Upper lobe of left lung (tissue), 6 donors: ENCODE measurements around the gene EXOC2. TPM values are rescaled to one million over a fixed set of nuclear protein-coding genes. Genes with fewer than 3 reads are reported as not detected.

Experiments used
- ATAC-seq, 2 donors: fragments of 200-7000 bp; cut with Tn5 transposase; one replicate each; pipeline ENCODE4 v1.9.1; 2022; ENCODE audit warnings: mild to moderate bottlenecking in 2 of 2, moderate library complexity in 2 of 2; ENCODE audit not compliant: low FRiP score in 2 of 2
- DNase-seq, 2 donors: peaks; one replicate each; pipeline ENCODE4 v3.0.0-alpha.2; 2019 to 2020
- H3K27ac ChIP-seq, 4 donors: fragments of 200-600 bp; sonication (generic); one replicate each; pipeline ENCODE4 v1.5.1; 2016 to 2019
- H3K27me3 ChIP-seq, 4 donors: fragments of 200-600 bp; sonication (generic); one replicate each; pipeline ENCODE4 v1.5.1; 2017 to 2019
- H3K36me3 ChIP-seq, 4 donors: fragments of 200-600 bp; sonication (generic); one replicate each; pipeline ENCODE4 v1.5.1; 2016 to 2019
- H3K4me1 ChIP-seq, 4 donors: fragments of 200-600 bp; sonication (generic); one replicate each; pipeline ENCODE4 v1.5.1; 2018 to 2019
- H3K4me3 ChIP-seq, 4 donors: fragments of 200-600 bp; sonication (generic); one replicate each; pipeline ENCODE4 v1.5.1; 2017 to 2019; ENCODE audit warnings: mild to moderate bottlenecking in 2 of 4, moderate library complexity in 1 of 4
- H3K9me3 ChIP-seq, 4 donors: fragments of 200-600 bp; sonication (generic); one replicate each; pipeline ENCODE4 v1.5.1; 2018 to 2019
- CTCF ChIP-seq, 6 experiments: fragments of 450-650 bp in 4 of 6; fragments of 200-600 bp in 2 of 6; sonication (generic) in 2 of 6; IDR thresholded peaks; one replicate each; pipeline ENCODE4 v1.5.1; 2016 to 2019; ENCODE audit warnings: antibody characterized with exemption in 6 of 6
- EP300 ChIP-seq, 4 donors: sonication (generic); formaldehyde crosslinking; IDR thresholded peaks; one replicate each; pipeline ENCODE4 v1.5.1; 2017; ENCODE audit warnings: antibody characterized with exemption in 4 of 4, control low read depth in 2 of 4
- POLR2A ChIP-seq, 4 donors: fragments of 450-650 bp; IDR thresholded peaks; one replicate each; pipeline ENCODE4 v1.5.1; 2016 to 2017; ENCODE audit warnings: antibody characterized with exemption in 4 of 4, mild to moderate bottlenecking in 2 of 4
- POLR2AphosphoS5 ChIP-seq, 2 donors: sonication (generic); formaldehyde crosslinking; IDR thresholded peaks; one replicate each; pipeline ENCODE4 v1.5.1; 2017; ENCODE audit warnings: antibody characterized with exemption in 2 of 2
- WGBS, 2 donors: methylation state at CpG; one replicate each; pipeline ENCODE4 v1.1.5; 2017 to 2018; 5-methylcytosine and 5-hydroxymethylcytosine counted together
- total RNA-seq, 6 donors: library from RNA; depleted of rRNA in 4 of 6; stranded (reverse); fragments of >200 nt in 4 of 6; gene quantifications; one replicate each; pipeline versions ENCODE4 v1.1.0 to v1.2.1, GENCODE V29; 2016 to 2021
- donor health status: DM: no; HTN: no; CAD: no; lungs with moderate emphysema.
- donor health status: DM: no; HTN: yes; CAD: no; lungs with severe emphysema.

EXOC2 gene
- total RNA-seq, 6 donors from 2014 or later: 16.5 to 31.4 (median 24.4) TPM

DNA sequence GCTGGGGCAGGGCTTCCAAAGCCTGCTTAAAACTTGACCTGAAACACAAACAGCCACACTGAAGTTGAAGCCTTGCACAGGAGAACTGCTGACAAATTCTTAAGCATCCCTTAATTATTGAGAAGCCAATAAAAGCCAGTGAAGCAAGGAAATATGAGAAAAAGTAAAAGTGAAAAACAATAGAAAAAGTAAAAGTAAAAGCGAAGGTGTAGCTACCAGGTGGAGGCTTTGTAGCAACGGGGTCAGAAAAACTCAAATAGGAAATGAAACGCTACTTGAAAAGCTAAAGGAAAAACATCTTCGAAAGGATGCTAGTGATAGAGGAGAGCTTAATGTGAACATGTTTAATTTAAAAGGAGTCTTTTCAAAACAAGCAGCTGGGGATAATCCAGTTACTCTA, 203.9 kb downstream of the EXOC2 start:
- no peak overlapping the region for H3K4me3 ChIP-seq
- DNase-seq (no peak), ATAC-seq (no peak)
- peaks cover 2 to 46% (median 13%) of the 10 kb centered on the region in 4 donors for H3K36me3 ChIP-seq
- no peaks in the 10 kb centered on the region for H3K9me3 ChIP-seq
- 85 to 88% methylated on average over 4 of the region's 4 CpGs for WGBS, 2 donors
- no peaks in the 10 kb centered on the region for H3K27me3 ChIP-seq
- no peak overlapping the region for H3K27ac ChIP-seq
- H3K4me1 ChIP-seq: no peaks in the 10 kb centered on the region
- TF ChIP-seq POLR2A (IDR thresholded peaks at IDR 0.05) (no peak), EP300 (IDR thresholded peaks at IDR 0.05) (no peak)

DNA sequence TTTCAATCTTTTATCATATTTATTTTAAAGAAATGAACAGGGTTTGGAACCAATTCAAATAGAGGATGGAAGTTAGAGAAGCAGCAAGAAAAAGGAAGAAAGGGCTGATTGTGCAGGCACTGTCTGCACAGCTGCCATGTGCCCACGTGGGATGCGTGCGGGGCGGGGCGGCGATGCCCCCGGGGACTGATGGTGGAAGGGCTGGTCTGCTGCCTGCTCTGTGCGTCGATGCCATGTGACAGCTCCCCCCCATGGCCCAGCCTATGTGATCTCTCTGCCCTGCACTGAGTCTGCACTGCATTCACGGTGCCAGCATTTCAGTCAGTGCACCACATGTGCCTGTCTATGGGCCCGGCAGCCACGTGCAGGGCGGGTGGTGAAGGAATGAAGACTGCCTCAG, 205.0 kb downstream of the EXOC2 start:
- TF ChIP-seq EP300 (IDR thresholded peaks at IDR 0.05) (no peak), POLR2A (IDR thresholded peaks at IDR 0.05) (no peak), CTCF (IDR thresholded peaks at IDR 0.05) (no peak), POLR2AphosphoS5 (IDR thresholded peaks at IDR 0.05) (no peak)
- no peaks in the 10 kb centered on the region for H3K27me3 ChIP-seq
- WGBS, 2 donors: 95 to 96% methylated on average over 13 of the region's 13 CpGs
- ATAC-seq (peak in 1 of 2 donors; percentile 35), DNase-seq (peak in 1 of 2 donors; percentile 87)
- H3K27ac ChIP-seq: no peak overlapping the region
- no peak overlapping the region for H3K4me3 ChIP-seq
- no peaks in the 10 kb centered on the region for H3K9me3 ChIP-seq
- H3K36me3 ChIP-seq: peaks cover 2 to 39% (median 13%) of the 10 kb centered on the region in 4 donors
- H3K4me1 ChIP-seq: no peaks in the 10 kb centered on the region

GRCh38 chr6:485655-486170, 207.2 kb downstream of the EXOC2 start:
- no peak overlapping the region for H3K27ac ChIP-seq
- DNase-seq: no peak
- H3K4me1 ChIP-seq: no peaks in the 10 kb centered on the region
- peaks cover 2 to 39% (median 13%) of the 10 kb centered on the region in 4 donors for H3K36me3 ChIP-seq
- TF ChIP-seq POLR2AphosphoS5 (IDR thresholded peaks at IDR 0.05) (no peak), POLR2A (IDR thresholded peaks at IDR 0.05) (no peak), CTCF (IDR thresholded peaks at IDR 0.05) (no peak), EP300 (IDR thresholded peaks at IDR 0.05) (no peak)
- no peak overlapping the region for H3K4me3 ChIP-seq
- no peaks in the 10 kb centered on the region for H3K27me3 ChIP-seq
- 94 to 95% methylated on average over 15 of the region's 15 CpGs for WGBS, 2 donors
- ATAC-seq: no peak
- no peaks in the 10 kb centered on the region for H3K9me3 ChIP-seq

DNA sequence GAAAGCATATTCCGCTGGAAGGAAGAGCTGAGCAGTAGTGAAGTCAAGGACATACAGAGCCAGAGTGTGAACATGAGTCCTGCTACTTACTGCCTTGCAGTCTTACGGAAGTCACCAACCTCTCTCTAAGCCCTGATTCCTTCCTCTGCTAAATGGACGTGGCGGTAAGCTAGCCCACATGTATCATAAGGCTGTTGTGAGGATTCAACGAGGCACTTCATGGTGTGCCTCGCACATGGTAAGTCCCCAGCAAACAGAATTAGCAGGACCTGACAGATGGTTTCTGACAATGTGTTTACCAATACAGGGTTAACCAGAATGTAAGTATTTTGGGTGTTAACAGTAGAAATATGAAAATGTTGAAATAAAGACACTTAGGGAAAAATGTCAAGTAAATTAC, 208.2 kb downstream of the EXOC2 start:
- no peaks in the 10 kb centered on the region for H3K9me3 ChIP-seq
- no peak for DNase-seq
- H3K4me1 ChIP-seq: no peaks in the 10 kb centered on the region
- no peaks in the 10 kb centered on the region for H3K27me3 ChIP-seq
- H3K4me3 ChIP-seq: no peak overlapping the region
- no peak overlapping the region for H3K27ac ChIP-seq
- WGBS, 2 donors: 92 to 96% methylated on average over 6 of the region's 6 CpGs
- ATAC-seq: no peak
- no peak for TF ChIP-seq EP300 (IDR thresholded peaks at IDR 0.05)
- TF ChIP-seq CTCF (IDR thresholded peaks at IDR 0.05): no peak
- TF ChIP-seq POLR2AphosphoS5 (IDR thresholded peaks at IDR 0.05): no peak
- no peak for TF ChIP-seq POLR2A (IDR thresholded peaks at IDR 0.05)
- peaks cover 2 to 39% (median 13%) of the 10 kb centered on the region in 4 donors for H3K36me3 ChIP-seq

GRCh38 chr6:484086-484745, 208.7 kb downstream of the EXOC2 start:
- H3K27ac ChIP-seq: no peak overlapping the region
- peaks cover 2 to 39% (median 13%) of the 10 kb centered on the region in 4 donors for H3K36me3 ChIP-seq
- H3K4me3 ChIP-seq: no peak overlapping the region
- no peaks in the 10 kb centered on the region for H3K9me3 ChIP-seq
- no peak for ATAC-seq
- TF ChIP-seq CTCF (IDR thresholded peaks at IDR 0.05) (no peak), POLR2AphosphoS5 (IDR thresholded peaks at IDR 0.05) (no peak), POLR2A (IDR thresholded peaks at IDR 0.05) (no peak), EP300 (IDR thresholded peaks at IDR 0.05) (no peak)
- 85 to 88% methylated on average over 4 of the region's 4 CpGs for WGBS, 2 donors
- no peaks in the 10 kb centered on the region for H3K4me1 ChIP-seq
- no peaks in the 10 kb centered on the region for H3K27me3 ChIP-seq
- no peak for DNase-seq
